HG03354 (cell line): ENCODE results near the gene RPH3AL.

Experiments
- ATAC-seq: cut with Tn5 transposase; IDR thresholded peaks from one replicate; pipeline ENCODE4 v1.9.1; 2021; ENCODE audit warnings: mild to moderate bottlenecking; ENCODE audit not compliant: unreplicated experiment, poor library complexity, severe bottlenecking

The RPH3AL gene

DNA sequence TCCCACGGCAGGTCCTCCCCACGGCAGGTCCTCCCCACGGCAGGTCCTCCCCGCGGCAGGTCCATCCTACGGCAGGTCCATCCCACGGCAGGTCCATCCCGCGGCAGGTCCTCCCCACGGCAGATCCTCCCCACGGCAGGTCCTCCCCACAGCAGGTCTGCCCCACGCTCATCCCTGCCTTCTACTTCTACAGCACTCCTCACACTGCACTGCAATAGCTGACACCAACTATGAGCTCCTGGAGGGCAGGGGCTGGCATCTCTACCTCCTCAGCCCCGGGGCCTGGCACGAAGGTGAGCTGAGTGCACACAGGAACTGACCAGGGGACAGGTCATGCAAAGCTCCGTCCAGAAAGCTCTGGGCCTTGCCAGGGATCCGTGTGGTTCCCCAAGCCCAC lies 45.3 kb downstream of the RPH3AL start:
- no peak for ATAC-seq

DNA sequence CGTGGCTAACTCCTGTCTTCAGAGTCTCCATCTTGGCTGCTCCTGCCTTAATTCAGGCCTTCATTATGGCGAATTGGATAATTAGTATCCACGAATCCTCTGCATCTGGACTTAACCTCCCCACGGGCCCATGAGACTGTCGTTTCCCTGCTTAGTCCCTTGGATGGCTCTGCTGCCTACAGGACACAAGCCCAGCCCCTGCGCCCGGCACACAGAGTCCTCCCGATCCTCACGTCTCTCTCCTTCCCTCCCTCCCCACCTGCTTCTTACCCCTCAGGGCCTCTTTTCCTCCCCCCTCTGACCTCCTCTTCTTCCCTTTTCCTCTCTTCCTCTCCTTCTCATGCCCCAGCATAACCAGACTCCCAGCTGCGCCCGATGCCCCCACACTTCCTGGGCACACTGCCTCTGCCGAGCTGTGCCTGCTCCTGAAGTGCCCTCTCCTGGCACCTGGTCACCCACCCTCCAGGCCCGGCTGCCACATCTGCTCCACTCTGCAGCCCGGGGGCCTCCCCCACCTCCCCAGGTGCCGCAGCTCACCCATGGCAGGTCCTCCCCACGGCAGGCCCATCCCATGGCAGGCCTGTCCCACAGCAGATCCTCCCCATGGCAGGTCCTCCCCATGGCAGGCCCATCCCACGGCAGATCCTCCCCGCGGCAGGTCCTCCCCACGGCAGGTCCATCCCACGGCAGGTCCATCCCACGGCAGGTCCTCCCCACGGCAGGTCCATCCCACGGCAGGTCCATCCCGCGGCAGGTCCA lies 45.9 kb downstream of the RPH3AL start:
- ATAC-seq, result no peak

- no peak for ATAC-seq
Measured at GRCh38 chr17:306116-306515, 46.5 kb downstream of the RPH3AL start.

GRCh38 chr17:305090-305976 lies 47.3 kb downstream of the RPH3AL start:
- ATAC-seq, result no peak

- no peak for ATAC-seq
Measured at GRCh38 chr17:304461-304860, 48.1 kb downstream of the RPH3AL start.

- ATAC-seq, result no peak
Measured at GRCh38 chr17:303168-303567, 49.4 kb downstream of the RPH3AL start.

DNA sequence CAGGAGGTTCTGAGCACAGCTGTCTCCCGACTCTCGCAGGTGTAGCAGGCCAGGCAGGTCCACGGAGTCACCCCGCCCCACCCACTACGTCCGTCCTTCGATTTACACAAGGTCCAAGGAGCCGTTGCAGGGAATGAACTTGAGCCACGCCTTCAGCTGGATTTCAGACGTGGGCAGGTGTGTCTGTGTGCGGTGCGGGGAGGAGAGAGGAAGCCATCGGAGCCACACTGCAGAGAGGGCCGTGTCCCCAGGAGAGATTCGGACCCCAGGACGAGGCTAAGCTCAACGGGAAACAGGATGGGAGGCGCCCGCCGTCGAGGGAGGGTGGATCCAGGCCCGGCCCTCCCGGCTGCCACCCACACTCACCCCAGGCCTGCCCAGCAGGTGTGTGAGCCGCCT lies 50.3 kb downstream of the RPH3AL start:
- no peak for ATAC-seq

DNA sequence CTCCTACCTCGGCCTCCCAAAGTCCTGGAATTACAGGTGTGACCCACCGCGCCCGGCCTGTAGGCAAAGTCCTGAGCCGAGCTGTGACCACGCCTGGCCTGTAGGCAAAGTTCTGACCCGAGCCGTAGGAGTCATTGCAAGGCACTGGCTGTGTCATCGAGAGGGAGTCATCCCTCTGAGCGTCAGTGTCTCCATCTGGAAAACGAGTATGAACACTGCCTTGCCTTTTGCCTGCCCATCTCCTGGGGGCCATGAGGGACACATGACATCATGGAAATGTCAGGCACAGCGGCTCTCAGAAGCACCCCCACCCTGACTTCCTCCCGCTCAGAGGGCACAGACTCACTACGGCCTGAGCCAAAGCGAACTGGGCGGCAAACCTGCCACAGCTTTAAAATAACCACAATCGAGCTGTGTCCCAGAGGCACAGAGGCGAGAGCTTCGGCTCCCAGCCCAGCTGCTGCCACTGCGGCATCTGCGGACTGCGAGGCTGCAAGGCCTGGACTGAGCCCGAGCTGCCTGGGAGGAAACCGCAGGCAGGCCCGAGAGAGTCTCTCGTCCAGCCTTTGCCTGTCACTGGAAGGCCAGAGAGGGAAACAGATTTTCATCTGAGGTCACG lies 50.8 kb downstream of the RPH3AL start:
- ATAC-seq, result no peak

GRCh38 chr17:300881-301280 lies 51.7 kb downstream of the RPH3AL start:
- no peak for ATAC-seq

GRCh38 chr17:299546-299945 lies 53.1 kb downstream of the RPH3AL start:
- no peak for ATAC-seq

DNA sequence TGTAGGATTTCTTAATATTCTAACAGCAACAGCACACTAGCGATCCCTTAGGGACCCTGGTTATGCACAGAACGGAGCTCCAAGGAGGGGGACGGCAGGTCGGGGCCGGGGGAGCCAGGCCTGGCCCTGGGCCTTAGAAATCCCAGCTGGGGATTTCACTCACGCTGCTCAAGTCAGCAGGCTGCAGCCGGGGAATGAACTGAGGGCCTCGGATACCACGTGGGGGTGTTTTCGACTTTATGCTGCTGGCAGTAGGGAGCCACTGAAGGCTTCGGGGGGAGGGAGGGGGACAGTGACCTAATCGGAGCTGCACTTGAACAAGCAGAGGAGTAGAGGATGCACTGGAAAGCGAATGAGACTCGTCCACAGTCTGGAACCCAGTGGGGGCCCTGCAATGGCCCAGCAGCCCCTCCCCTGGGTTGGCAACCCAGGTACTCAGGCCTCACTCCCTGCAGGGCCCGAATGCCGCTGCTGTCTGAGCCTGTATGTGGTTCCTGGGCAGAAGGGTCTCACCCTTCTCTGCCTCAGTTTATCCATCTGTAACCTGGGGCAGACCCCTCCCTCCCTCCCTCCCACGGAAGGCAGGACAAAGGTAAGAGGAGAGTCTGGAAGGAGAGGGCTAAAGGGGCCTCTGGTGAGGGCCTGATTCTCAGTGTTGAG lies 53.7 kb downstream of the RPH3AL start:
- no peak for ATAC-seq

DNA sequence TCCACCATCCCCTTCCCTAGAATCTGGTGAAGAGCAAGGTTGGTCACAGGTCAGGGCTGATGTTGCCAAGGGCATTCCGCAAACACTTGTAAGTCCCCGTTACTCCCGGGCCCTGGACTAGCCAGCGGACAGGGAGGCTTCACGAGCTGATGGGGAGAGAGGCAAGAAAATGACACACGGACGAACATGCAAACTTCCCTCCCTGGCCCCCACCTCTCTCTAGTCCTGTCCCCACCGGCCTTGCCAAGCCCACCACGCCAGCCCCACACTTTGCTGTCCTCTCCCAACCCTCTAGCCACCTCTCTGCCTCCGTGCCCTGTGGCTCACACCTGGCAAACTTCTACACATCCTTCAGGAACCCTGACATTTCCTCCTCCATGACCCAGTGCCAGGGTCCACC lies 54.8 kb downstream of the RPH3AL start:
- ATAC-seq, result no peak

- ATAC-seq, result no peak
Measured at GRCh38 chr17:296906-297690, 55.5 kb downstream of the RPH3AL start.

- no peak for ATAC-seq
Measured at GRCh38 chr17:296379-296778, 56.2 kb downstream of the RPH3AL start.

DNA sequence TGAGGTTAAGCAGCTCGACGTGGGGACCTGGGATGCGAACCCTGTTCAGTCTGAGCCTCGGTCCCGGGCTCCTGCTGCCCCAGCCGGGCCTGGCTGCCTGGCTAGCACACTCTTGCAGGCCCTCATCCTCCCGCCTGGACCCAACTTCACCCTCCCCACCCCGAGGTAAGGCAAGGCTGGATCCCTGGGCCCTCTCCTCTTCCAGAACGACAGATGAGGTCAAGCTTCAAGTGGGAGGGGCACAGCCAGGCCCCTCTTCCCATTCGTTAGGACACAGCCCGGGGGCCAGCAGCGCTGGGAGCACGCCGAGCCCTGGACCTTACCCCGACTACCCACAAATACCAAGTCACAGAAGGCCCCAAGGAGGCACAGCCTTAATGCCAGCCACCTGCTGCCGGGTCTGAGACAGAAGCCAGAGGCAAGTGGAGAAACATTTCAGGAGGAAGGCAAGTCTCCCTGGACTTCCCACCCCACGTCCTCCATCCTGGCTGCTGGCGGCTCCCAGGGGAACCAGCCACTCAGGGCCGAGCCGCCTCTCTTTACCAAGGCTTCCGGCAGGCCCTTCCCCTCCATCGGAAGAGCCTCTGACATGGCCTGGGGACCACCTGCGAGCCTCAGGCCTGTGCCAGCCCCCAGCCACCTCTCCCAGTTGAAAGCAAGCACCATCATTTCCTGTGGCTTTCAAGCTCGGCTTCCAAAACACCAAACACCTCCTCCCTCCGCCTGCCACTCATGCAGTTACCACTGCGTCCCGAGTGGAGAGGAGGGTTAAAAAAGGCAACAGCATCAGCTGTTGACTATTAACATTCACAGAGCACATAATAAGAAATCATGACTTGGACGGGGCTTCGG lies 59.9 kb downstream of the RPH3AL start:
- ATAC-seq, result no peak

DNA sequence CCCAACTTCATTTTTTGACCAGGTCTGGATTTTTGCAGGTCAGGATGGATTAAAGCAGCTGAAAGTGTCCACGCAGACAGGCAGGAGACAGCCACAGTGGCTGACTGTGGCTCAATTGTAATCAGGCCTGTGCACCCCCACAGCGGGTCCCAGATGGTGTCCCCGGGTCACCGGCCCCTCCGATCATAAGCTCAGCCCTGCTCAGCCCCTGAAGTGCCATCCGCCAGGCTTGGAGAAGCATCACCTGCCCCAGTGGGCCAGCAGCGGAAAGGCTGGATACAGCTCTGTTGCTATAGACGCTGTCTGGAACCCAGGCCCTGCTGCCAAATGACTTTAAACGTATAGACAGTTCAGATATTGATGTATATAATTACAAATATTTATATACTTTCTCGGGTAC lies 60.6 kb downstream of the RPH3AL start:
- no peak for ATAC-seq

GRCh38 chr17:291587-291986 lies 61.0 kb downstream of the RPH3AL start:
- no peak for ATAC-seq

GRCh38 chr17:290626-291025 lies 62.0 kb downstream of the RPH3AL start:
- ATAC-seq, result no peak

DNA sequence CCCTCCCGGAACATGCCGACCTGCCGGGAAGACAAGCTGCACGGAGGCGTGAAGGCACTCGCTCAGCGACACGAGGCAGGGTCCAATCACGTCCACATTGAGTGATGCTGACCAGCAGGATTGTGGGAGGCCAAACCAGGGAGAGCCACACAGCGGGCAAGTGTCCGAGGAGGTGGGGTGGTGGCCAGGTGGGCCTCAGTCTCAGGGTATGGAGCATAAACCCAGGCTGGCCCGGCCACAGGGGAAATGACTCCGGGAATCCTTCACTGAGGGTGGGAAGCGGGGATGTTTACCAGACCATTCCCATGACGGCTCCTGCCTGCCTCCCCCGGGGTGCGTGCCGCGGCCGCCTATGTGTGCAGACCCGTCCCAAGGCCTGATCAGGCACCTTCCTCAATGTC lies 62.5 kb downstream of the RPH3AL start:
- no peak for ATAC-seq
